DND-41 (cell line): Measurements from ENCODE around the gene STPG3.

Experiments used
- EZH2 ChIP-seq: IDR thresholded peaks from 3 replicates; pipeline ENCODE4 v1.6.1; 2012; ENCODE audit warnings: borderline replicate concordance, low read depth, mild to moderate bottlenecking, moderate library complexity, low read length, inconsistent platforms; ENCODE audit not compliant: severe bottlenecking
- TF ChIP-seq, protein P1 (sequence below): IDR thresholded peaks from 2 replicates; pipeline ENCODE4 v1.5.1; 2012; ENCODE audit warnings: borderline replicate concordance, low read length, moderate library complexity, mild to moderate bottlenecking; ENCODE audit not compliant: poor library complexity, severe bottlenecking; ENCODE audit errors: extremely low read depth

DNA sequence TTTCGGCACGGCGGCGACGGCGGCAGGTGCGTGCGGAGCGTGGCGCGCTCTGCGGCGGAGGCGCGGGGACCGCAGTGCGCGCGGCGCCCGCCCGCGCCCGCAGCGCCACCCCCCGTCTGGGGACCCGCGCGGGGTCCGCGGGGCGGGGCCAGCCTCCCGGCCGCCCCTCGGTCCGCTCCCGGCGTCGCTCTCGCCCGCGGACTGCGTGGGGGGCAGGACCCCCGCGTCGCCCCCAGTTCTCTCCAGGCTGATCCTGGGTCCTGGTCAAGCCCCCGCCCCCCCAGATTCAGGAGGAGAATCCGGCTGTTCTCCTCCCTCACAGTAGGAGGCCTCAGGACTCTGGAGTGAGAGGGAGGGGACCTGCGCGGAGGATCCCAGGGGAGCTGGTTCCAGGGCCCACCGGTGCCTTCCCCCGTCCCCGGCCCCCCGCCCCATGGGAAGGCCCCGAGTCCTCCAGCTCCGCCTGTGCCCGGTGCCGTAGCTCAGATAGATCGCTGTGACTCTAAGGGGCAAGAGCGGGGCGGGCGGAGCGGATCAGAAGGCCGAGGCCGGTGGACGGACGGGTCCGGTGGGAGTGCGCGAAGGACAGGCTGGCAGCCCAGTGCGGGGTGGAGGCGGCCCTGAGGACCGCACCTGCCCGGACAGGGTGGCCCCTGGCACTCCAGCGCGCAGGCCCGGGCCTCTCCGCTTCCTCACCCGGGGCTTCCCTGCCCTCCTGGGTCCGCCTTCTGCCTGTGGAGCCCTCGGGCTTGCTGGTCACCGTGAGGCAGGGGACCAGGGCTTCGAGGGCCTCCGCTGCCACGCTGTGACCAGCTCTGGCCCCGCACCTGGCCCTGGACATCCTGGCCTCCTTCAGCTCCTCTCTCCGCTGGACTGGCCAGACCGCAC lies 28.7 kb upstream of the STPG3 start, which contains the start of gene RNF208:
- no peak for TF ChIP-seq EZH2
- TF ChIP-seq, protein P1, sequence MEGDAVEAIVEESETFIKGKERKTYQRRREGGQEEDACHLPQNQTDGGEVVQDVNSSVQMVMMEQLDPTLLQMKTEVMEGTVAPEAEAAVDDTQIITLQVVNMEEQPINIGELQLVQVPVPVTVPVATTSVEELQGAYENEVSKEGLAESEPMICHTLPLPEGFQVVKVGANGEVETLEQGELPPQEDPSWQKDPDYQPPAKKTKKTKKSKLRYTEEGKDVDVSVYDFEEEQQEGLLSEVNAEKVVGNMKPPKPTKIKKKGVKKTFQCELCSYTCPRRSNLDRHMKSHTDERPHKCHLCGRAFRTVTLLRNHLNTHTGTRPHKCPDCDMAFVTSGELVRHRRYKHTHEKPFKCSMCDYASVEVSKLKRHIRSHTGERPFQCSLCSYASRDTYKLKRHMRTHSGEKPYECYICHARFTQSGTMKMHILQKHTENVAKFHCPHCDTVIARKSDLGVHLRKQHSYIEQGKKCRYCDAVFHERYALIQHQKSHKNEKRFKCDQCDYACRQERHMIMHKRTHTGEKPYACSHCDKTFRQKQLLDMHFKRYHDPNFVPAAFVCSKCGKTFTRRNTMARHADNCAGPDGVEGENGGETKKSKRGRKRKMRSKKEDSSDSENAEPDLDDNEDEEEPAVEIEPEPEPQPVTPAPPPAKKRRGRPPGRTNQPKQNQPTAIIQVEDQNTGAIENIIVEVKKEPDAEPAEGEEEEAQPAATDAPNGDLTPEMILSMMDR: no peak
